ACC112 (cell line): ENCODE measurements around the gene FSTL4.

Experiments
- H2AFZ ChIP-seq: fragments of 200-600 bp; sonication (generic); one replicate; pipeline ENCODE4 v1.6.0; 2017; ENCODE audit warnings: antibody characterized with exemption, low read length; ENCODE audit not compliant: unreplicated experiment
- H3K27ac ChIP-seq: fragments of 200-600 bp; sonication (generic); 2 replicates; pipeline ENCODE4 v1.5.1; 2014; ENCODE audit warnings: low read depth, mild to moderate bottlenecking, antibody characterized with exemption, low read length, moderate library complexity
- H3K27me3 ChIP-seq: fragments of 200-600 bp; sonication (generic); 2 replicates; pipeline ENCODE4 v1.6.1; 2014; ENCODE audit warnings: mild to moderate bottlenecking, antibody characterized with exemption, low read length, moderate library complexity, mixed read lengths; ENCODE audit not compliant: insufficient read depth
- H3K36me3 ChIP-seq: fragments of 200-600 bp; sonication (generic); 2 replicates; pipeline ENCODE4 v1.6.1; 2016; ENCODE audit warnings: mild to moderate bottlenecking, antibody characterized with exemption, low read length, moderate library complexity, mixed read lengths; ENCODE audit not compliant: insufficient read depth
- H3K4me1 ChIP-seq: fragments of 200-600 bp; sonication (generic); one replicate; pipeline ENCODE4 v1.6.1; 2016; ENCODE audit warnings: low read length, mixed read lengths; ENCODE audit not compliant: insufficient read depth, unreplicated experiment, control insufficient read depth
- H3K4me3 ChIP-seq: fragments of 200-600 bp; sonication (generic); 2 replicates; pipeline ENCODE4 v1.5.1; 2014; ENCODE audit warnings: mild to moderate bottlenecking, low read depth, low read length
- H3K79me2 ChIP-seq: fragments of 200-600 bp; sonication (generic); one replicate; pipeline ENCODE4 v1.6.0; 2016; ENCODE audit warnings: low read length; ENCODE audit not compliant: control insufficient read depth, unreplicated experiment, insufficient read depth

Gene FSTL4

DNA sequence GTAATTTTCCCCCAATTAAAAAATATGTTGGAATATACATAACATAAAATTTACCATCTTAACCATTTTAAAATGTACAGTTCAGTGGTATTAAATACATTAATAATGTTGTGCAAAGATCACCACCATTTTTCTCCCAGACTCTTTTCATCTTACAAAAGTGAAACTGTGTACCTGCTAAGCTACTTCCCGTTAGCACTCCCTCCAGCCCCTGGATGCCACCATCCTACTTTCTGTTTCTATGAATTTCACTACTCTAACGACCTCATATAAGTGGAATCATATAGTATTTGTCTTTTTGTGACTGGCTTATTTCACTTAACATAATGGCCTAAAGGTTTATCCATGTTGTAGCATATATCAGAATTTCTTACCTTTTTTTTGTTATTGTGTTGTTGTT, 447.6 kb downstream of the FSTL4 start:
- Histone ChIP-seq H2AFZ (no peak overlapping the region), H3K27me3 (peaks cover 17% of the 10 kb centered on the region), H3K4me1 (no peaks in the 10 kb centered on the region), H3K4me3 (no peak overlapping the region), H3K36me3 (no peaks in the 10 kb centered on the region), H3K27ac (no peak overlapping the region), H3K79me2 (no peaks in the 10 kb centered on the region)

DNA sequence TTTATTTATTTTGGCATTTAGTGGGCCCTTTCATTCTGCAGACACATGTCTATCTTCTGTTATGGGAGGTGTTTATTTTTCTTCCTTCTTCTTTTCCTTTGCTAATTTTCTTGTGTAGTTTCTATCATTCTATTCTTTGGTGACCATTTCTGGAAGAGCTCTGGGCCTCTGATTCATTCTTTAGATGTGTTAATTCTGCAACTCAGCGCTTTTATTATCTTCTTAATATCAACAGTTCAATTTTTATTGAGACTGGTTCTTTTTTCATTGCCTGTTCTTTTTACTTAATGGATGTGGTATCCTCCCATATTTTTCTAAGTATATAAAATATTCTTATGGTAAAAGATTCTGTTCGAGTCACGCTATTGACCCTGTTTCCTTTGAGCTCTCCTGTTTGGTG, 448.5 kb downstream of the FSTL4 start:
- Histone ChIP-seq H3K36me3 (no peaks in the 10 kb centered on the region), H3K27me3 (peaks cover 19% of the 10 kb centered on the region), H3K27ac (no peak overlapping the region), H2AFZ (no peak overlapping the region), H3K79me2 (no peaks in the 10 kb centered on the region), H3K4me3 (no peak overlapping the region), H3K4me1 (no peaks in the 10 kb centered on the region)

DNA sequence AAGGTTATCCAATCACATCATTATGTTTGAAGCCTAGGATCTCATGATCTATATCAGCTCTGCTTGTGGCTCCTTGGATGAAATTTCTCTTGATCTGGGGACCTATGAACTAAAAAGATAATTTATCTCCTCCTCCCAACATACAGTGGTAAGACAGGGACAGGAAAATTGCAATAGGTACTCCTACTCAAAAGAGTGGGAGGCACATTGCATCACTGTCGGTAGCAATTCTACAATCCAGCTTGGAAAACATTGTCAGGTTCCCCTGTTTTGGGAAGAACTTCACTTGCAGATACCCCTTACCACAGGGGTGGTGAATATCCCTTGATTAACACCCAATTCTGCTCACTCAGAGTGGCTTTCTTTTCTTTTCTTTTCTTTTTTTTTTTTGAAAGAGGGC, 452.8 kb downstream of the FSTL4 start:
- H3K27me3 ChIP-seq, result peaks cover 34% of the 10 kb centered on the region
- no peak overlapping the region for H3K27ac ChIP-seq
- no peak overlapping the region for H3K4me3 ChIP-seq
- H3K36me3 ChIP-seq, result no peaks in the 10 kb centered on the region
- no peaks in the 10 kb centered on the region for H3K79me2 ChIP-seq
- H3K4me1 ChIP-seq, result no peaks in the 10 kb centered on the region
- no peak overlapping the region for H2AFZ ChIP-seq

DNA sequence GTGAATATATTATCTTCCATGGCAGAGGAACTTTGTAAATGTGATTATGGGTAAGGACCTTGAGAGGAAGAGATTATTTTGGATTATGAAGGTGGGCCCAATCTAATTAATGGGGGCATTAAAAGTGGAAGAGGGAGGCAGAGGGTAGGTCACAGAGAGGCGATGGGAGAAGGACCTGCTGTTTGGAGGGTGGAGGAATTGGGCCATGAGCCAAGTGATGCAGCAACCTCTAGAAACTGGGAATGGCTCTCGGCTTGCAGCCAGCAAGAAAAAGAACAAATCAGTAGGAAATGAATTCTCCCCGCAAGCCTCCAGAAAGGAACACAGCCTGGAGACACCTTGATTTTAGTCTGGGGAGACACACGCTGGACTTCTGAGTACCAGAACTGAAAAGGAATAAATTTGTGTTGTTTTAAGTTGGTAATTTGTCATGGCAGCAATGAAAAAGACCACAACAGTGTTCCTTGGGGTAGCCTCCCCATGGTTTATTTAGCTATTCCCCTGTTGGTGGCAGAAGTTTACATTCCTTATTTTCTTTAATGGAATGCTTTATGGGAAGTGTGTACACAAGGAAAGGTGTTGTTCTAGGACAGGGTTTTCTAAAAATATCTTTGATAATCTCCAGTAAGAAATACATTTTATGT, 456.9 kb downstream of the FSTL4 start:
- peaks cover 35% of the 10 kb centered on the region for H3K27me3 ChIP-seq
- H2AFZ ChIP-seq, result no peak overlapping the region
- H3K4me3 ChIP-seq, result no peak overlapping the region
- H3K36me3 ChIP-seq, result no peaks in the 10 kb centered on the region
- no peak overlapping the region for H3K27ac ChIP-seq
- no peaks in the 10 kb centered on the region for H3K79me2 ChIP-seq
- H3K4me1 ChIP-seq, result no peaks in the 10 kb centered on the region

DNA sequence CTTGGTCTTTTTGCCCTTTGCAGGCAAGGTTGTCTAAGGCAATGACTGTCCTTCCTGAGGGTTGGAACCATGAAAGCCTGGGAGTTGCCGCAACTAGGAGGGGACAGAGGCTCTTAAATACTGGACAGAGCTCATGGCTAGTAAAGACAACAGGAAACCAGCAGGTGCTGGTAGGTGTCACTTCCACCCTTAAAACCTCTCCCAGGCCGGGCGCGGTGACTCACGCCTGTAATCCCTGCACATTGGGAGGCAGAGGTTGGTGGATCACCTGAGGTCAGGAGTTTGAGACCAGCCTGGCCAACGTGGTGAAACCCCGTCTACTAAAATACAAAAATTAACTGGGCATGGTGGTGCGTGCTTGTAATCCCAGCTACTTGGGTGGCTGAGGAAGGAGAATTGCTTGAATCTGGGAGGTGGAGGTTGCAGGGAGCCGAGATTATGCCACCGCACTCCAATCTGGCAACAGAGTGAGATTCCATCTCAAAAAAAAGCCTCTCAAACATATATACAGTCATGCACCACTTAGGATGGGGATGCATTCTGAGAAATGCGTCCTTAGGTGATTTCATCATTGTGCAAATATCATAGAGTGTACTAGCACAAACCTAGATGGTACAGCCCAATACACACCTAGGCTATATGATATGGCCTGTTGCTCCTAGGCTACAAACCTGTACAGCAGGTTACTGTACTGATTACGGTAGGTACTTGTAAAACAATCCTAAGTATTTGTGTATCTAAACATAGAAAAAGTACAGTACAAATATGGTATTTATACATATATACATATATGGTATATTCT, 457.9 kb downstream of the FSTL4 start:
- H2AFZ ChIP-seq, result no peak overlapping the region
- H3K27me3 ChIP-seq, result peaks cover 29% of the 10 kb centered on the region
- no peak overlapping the region for H3K27ac ChIP-seq
- no peak overlapping the region for H3K4me3 ChIP-seq
- no peaks in the 10 kb centered on the region for H3K36me3 ChIP-seq
- H3K79me2 ChIP-seq, result no peaks in the 10 kb centered on the region
- H3K4me1 ChIP-seq, result no peaks in the 10 kb centered on the region

DNA sequence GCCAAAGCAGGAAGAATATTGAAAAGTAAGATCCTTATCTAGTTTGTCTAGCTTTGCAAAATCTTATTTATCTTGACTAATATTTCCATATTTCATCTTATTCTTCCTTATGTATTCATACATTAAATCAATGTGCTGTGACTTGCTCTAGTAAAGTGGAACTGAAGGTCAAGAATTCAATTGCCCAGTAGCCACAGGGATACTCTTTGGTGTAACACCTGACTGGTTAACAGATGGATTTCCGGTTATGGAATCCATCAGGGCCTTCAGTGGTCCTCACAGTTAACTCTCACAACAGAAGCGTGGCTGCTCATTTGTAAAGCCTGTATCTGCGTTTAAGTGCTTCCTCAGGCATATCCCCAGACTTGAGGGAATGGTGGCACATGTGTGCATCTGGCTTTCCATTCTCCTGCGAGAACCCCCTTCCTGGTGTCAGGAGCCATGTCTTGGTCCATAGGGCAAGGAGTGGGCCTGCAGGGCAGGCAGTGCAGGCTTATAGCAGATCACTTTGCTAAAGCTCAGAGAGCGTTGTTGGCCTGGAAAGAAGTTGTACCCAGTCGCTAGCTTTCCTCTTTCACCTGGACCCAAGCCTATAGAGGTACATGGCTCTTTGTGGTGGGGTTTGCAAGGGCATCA, 461.3 kb downstream of the FSTL4 start:
- H3K4me3 ChIP-seq, result no peak overlapping the region
- peaks cover 20% of the 10 kb centered on the region for H3K27me3 ChIP-seq
- H3K27ac ChIP-seq, result no peak overlapping the region
- H3K79me2 ChIP-seq, result no peaks in the 10 kb centered on the region
- H3K36me3 ChIP-seq, result no peaks in the 10 kb centered on the region
- H3K4me1 ChIP-seq, result no peaks in the 10 kb centered on the region
- H2AFZ ChIP-seq, result no peak overlapping the region

DNA sequence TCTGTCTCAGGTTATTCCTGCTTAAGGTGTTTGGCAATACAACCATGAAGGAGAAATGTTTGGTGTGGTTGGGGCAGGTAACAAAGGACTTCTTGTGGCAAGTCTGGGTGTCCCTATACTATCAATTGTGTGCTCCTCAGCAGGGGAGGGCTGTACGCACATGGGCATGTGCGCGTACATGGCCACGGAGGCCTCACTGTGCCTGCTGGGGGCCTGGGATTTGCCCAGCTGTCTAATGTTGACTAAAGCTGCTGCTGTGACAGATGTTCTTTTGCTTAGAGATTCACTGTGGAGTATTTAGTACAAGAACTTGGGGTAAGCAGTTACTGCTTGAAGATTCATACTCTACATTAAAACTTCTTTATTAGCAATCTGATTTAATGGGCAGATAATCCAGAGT, 463.0 kb downstream of the FSTL4 start:
- no peaks in the 10 kb centered on the region for H3K4me1 ChIP-seq
- peaks cover 18% of the 10 kb centered on the region for H3K27me3 ChIP-seq
- H3K79me2 ChIP-seq, result no peaks in the 10 kb centered on the region
- no peak overlapping the region for H3K4me3 ChIP-seq
- no peak overlapping the region for H3K27ac ChIP-seq
- no peaks in the 10 kb centered on the region for H3K36me3 ChIP-seq
- no peak overlapping the region for H2AFZ ChIP-seq

DNA sequence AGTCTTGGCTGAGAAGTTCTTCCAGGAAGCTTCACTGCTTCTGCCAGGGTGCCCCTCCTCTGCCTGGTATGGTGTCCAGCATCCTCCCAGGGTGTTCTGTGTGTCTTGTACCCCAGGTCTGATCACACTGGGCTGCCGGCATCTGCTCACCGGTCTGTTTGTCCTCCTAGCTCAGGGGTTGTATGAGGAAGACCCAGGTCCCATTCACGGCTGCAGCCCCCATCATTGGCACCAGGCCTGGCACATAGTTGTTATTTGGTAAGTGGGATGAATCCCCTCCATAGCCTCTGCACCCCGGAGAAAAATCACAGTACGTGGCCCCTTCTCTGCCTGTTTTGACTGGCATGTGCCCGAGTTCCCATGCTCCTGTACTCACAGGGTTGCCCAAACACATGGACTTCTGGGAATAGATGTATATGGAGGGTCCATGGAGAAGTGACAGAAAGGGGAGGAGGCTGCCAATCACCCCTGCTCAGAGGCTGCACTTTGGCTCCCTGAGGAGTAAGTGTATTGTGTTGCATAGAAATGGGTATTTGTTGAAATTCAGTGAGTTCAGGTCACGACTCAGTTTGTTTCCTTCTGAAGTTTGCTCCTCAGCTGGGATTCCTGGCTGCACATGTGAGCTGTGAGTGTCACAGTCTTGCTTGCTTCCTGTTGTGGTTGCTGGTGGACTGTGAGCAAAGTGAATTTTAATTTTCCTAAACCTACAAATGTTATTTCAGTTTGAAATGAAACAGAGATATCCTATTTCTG, 464.4 kb downstream of the FSTL4 start:
- Histone ChIP-seq H3K36me3 (no peaks in the 10 kb centered on the region), H3K4me1 (no peaks in the 10 kb centered on the region), H3K27ac (no peak overlapping the region), H3K4me3 (no peak overlapping the region), H3K79me2 (no peaks in the 10 kb centered on the region), H2AFZ (no peak overlapping the region), H3K27me3 (peaks cover 18% of the 10 kb centered on the region)

DNA sequence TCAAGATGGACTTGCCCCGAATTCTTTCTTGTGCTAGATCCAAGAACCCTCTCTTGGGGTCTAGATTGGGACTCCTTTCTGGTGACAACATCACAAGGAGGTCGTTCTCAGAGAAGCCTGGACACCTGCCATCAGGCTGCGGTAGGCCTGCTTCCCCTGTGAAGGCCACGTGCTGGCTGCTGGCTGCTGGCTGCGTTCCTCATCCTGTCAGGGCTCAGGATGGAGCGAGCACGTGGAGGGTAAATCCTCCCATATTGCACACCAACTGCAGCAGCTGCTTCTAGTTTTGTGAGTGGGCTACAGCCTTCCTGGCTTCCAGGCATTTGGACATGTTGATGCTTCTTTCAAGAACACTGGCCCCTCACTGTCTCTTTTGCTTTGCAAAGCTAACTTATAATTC, 464.9 kb downstream of the FSTL4 start:
- Histone ChIP-seq H3K36me3 (no peaks in the 10 kb centered on the region), H3K4me1 (no peaks in the 10 kb centered on the region), H3K27ac (no peak overlapping the region), H3K79me2 (no peaks in the 10 kb centered on the region), H3K27me3 (peaks cover 20% of the 10 kb centered on the region), H3K4me3 (no peak overlapping the region), H2AFZ (no peak overlapping the region)
